Measurements from ENCODE around the gene DYNC1I2.

DNA sequence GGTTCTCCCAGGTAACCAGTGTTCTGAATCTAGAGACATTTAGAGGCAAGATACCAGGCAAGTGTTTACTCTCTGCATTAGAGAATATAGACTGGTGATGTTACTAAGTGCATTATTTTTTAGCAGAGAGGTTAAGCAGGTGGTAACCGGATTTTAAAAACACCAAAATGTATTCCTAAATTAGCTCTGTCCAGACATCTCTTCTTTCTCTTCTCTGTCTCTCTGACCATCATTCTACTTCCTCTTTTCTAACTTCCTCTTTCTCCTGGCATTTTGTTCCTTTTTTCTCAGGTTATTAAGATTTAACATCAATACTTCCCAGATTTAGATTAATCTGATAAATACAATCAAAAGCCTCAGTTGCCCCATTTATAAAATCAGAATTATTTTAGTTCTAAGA is 31.7 kb upstream of the DYNC1I2 start:
- TF ChIP-seq CTCF (IDR thresholded peaks at IDR 0.05) (no peak), POLR2A (IDR thresholded peaks at IDR 0.05) (no peak)

Measured in uterus (tissue), 2 donors.